NOMO-1 (cell line): ENCODE data around the gene MSANTD4.
A peak's percentile ranks its signal among the peaks of the same experiment; 100 is the strongest.
"Not testable (repeated sequence)": the region's sequence is repeated elsewhere in the genome, so short reads cannot be mapped to it uniquely, and the experiment has no call there.

Experiments used
- DNase-seq, 2 experiments: peaks; one replicate each; lab custom pipeline; 2025; ENCODE audit not compliant: unreplicated experiment in 2 of 2; lab: John Stamatoyannopoulos, UW

The MSANTD4 gene

GRCh38 chr11:106021967-106022794 lies at the start of gene MSANTD4:
Gene MSANTD4, minus strand, starts transcription at chr11:106022240. Its CDS starts 11,323 bp downstream, at chr11:106010917.
- peak; percentile 95 to 98 for DNase-seq

- DNase-seq = no peak
Measured at GRCh38 chr11:106070606-106071005, 48.6 kb upstream of the MSANTD4 start.

GRCh38 chr11:106063009-106063408 lies 41.0 kb upstream of the MSANTD4 start:
- peak in 1 of 2 experiments; percentile 41 for DNase-seq

GRCh38 chr11:106061954-106062949 lies 40.2 kb upstream of the MSANTD4 start:
- DNase-seq = no peak

- DNase-seq = no peak
Measured at GRCh38 chr11:106061249-106061784, 39.3 kb upstream of the MSANTD4 start.

GRCh38 chr11:106059617-106060016 lies 37.6 kb upstream of the MSANTD4 start:
- DNase-seq = no peak

GRCh38 chr11:106058377-106058776 lies 36.3 kb upstream of the MSANTD4 start:
- DNase-seq = not testable (repeated sequence)

- no peak for DNase-seq
Measured at GRCh38 chr11:106051103-106051502, 29.1 kb upstream of the MSANTD4 start.

GRCh38 chr11:106049727-106050476 lies 27.9 kb upstream of the MSANTD4 start:
- no peak for DNase-seq

GRCh38 chr11:106047631-106048030 lies 25.6 kb upstream of the MSANTD4 start:
- DNase-seq = no peak

GRCh38 chr11:106043540-106043939 lies 21.5 kb upstream of the MSANTD4 start:
- DNase-seq = no peak

GRCh38 chr11:106032861-106033260 lies 10.8 kb upstream of the MSANTD4 start:
- no peak for DNase-seq

GRCh38 chr11:106031936-106032335 lies 9.9 kb upstream of the MSANTD4 start:
- no peak for DNase-seq

- no peak for DNase-seq
Measured at GRCh38 chr11:106031202-106031810, 9.3 kb upstream of the MSANTD4 start.

GRCh38 chr11:106030609-106031008 lies 8.6 kb upstream of the MSANTD4 start:
- DNase-seq = no peak

- no peak for DNase-seq
Measured at GRCh38 chr11:106022795-106023275, 795 bp upstream of the MSANTD4 start.

GRCh38 chr11:106021181-106021966 lies 666 bp downstream of the MSANTD4 start:
- peak; percentile 14 to 48 for DNase-seq

- DNase-seq = no peak
Measured at GRCh38 chr11:106017093-106017492, 4.9 kb downstream of the MSANTD4 start.

- DNase-seq = no peak
Measured at GRCh38 chr11:106015066-106015465, 7.0 kb downstream of the MSANTD4 start.
